HepG2 (cell line): ENCODE data around the gene TSPYL4. TPM values are rescaled to one million over a fixed set of nuclear protein-coding genes. Genes with fewer than 3 reads are reported as not detected.

ENCODE experiments used
- ATM ChIP-seq: fragments of 450-650 bp; IDR thresholded peaks from 2 replicates; pipeline ENCODE4 v1.7.1; 2017; ENCODE audit warnings: mild to moderate bottlenecking, borderline replicate concordance
- DZIP1 ChIP-seq: sonication (generic); formaldehyde crosslinking; IDR thresholded peaks from 2 replicates; pipeline ENCODE4 v1.5.0; 2020; ENCODE audit warnings: mild to moderate bottlenecking, missing genetic modification reagents
- HINFP ChIP-seq: sonication (generic); formaldehyde crosslinking; IDR thresholded peaks from 2 replicates; pipeline ENCODE4 v1.4.0; 2020; ENCODE audit warnings: low read depth, mild to moderate bottlenecking, missing genetic modification reagents
- HMGA1 ChIP-seq: sonication (generic); formaldehyde crosslinking; conservative IDR thresholded peaks from 2 replicates; pipeline ENCODE4 v1.4.0; 2020; ENCODE audit warnings: missing genetic modification reagents
- HNF4A ChIP-seq: sonication (generic); formaldehyde crosslinking; IDR thresholded peaks from 2 replicates; pipeline ENCODE4 v1.4.0; 2020; ENCODE audit warnings: missing genetic modification reagents
- HOXA5 ChIP-seq: sonication (generic); formaldehyde crosslinking; IDR thresholded peaks from 2 replicates; pipeline ENCODE4 v1.4.0; 2020; ENCODE audit warnings: missing genetic modification reagents
- NR2F1 ChIP-seq, 2 experiments: fragments of 450-650 bp in 1 of 2; formaldehyde crosslinking in 1 of 2; IDR thresholded peaks; 2 replicates each; pipeline versions ENCODE4 v1.5.0 to v1.6.1; 2016 to 2020; ENCODE audit warnings: mild to moderate bottlenecking in 1 of 2, missing compliant biosample characterization in 1 of 2, missing genetic modification reagents in 1 of 2, moderate library complexity in 1 of 2
- POGK ChIP-seq: sonication (generic); formaldehyde crosslinking; conservative IDR thresholded peaks from 2 replicates; pipeline ENCODE4 v1.8.0; 2022; ENCODE audit warnings: mild to moderate bottlenecking, moderate library complexity, missing genetic modification reagents
- POLR2AphosphoS5 ChIP-seq: IDR thresholded peaks from 2 replicates; pipeline ENCODE4 v1.6.1; 2012; ENCODE audit warnings: low read depth, low read length
- RERE ChIP-seq: IDR thresholded peaks from 2 replicates; pipeline ENCODE4 v1.6.1; 2016; ENCODE audit warnings: low read depth, missing genetic modification reagents, missing compliant biosample characterization
- SMARCE1 ChIP-seq: fragments of 450-650 bp; IDR thresholded peaks from 2 replicates; pipeline ENCODE4 v1.6.1; 2017; ENCODE audit warnings: borderline replicate concordance
- SYNCRIP ChIP-seq: fragments of 200-400 bp; formaldehyde crosslinking; IDR thresholded peaks from 2 replicates; pipeline ENCODE4 v1.6.1; 2018; ENCODE audit warnings: mild to moderate bottlenecking, low read depth, low read length; ENCODE audit not compliant: insufficient read depth
- ZNF317 ChIP-seq: sonication (generic); formaldehyde crosslinking; IDR thresholded peaks from 2 replicates; pipeline ENCODE4 v1.5.0; 2020; ENCODE audit warnings: mild to moderate bottlenecking, missing genetic modification reagents
- ZNF597 ChIP-seq: sonication (generic); formaldehyde crosslinking; IDR thresholded peaks from 2 replicates; pipeline ENCODE4 v1.5.0; 2020; ENCODE audit warnings: missing genetic modification reagents
- ZSCAN12 ChIP-seq: sonication (generic); formaldehyde crosslinking; IDR thresholded peaks from 2 replicates; pipeline ENCODE4 v1.9.0; 2021; ENCODE audit warnings: mild to moderate bottlenecking, missing genetic modification reagents
- polyA plus RNA-seq, 8 experiments: library from polyadenylated mRNA; depleted of rRNA in 3 of 8; stranded (reverse) in 7 of 8; unstranded in 1 of 8; fragments of >200 nt; fragmentation: Illumina TruSeq in 4 of 8; extraction: Trizol in 4 of 8; gene quantifications; 2 replicates each; pipeline versions ENCODE4 v1.2.1 to v1.2.3, GENCODE V29; 2011 to 2016; ENCODE audit warnings: low read depth in 4 of 8, missing spikeins in 1 of 8, mixed read lengths in 1 of 8; ENCODE audit not compliant: insufficient read depth in 1 of 8
- total RNA-seq, 5 experiments: library from RNA; depleted of rRNA; stranded (reverse); fragments of >200 nt; fragmentation: Illumina TruSeq; extraction: Trizol; gene quantifications; 2 replicates each; pipeline ENCODE4 v1.2.3, GENCODE V29; 2016; ENCODE audit warnings: low read depth in 1 of 5

Gene TSPYL4
- total and polyA plus RNA-seq, 2 of the 13 experiments (the other 11 are each of a cell fraction or from before 2014, with no cell fraction given) = 18.0 to 19.7 TPM

GRCh38 chr6:116279232-116280160, 25.6 kb upstream of the TSPYL4 start, which contains the start of gene TSPYL1 (continued):
- TF ChIP-seq ZNF597 (CRISPR knock-in tag) = no peak
- peak; percentile 89; the same call in 1 of the 2 replicates for TF ChIP-seq POGK
- TF ChIP-seq POLR2AphosphoS5 = peak; percentile 96
- TF ChIP-seq RERE (CRISPR knock-in tag) = no peak
- TF ChIP-seq HOXA5 = peak; percentile 62; the same call in 1 of the 2 replicates
- peak; percentile 95 for TF ChIP-seq DZIP1 (CRISPR knock-in tag)
- no peak; the same call in none of the 2 replicates for TF ChIP-seq ZNF317 (CRISPR knock-in tag)
- no peak for TF ChIP-seq HMGA1
- TF ChIP-seq HNF4A = no peak
- TF ChIP-seq SMARCE1 = no peak
- no peak for TF ChIP-seq ZSCAN12 (CRISPR knock-in tag)
- TF ChIP-seq HINFP (CRISPR knock-in tag) = peak; percentile 76; the same call in 1 of the 2 replicates
- no peak for TF ChIP-seq SYNCRIP
- no peak for TF ChIP-seq ATM
- TF ChIP-seq NR2F1 (CRISPR knock-in tag; IDR thresholded peaks at IDR 0.05) = 0 out of 4 replicates have a peak, but pooled peaks of 1 of the 2 experiments have one; percentile 23
